B cell (primary cell): Measurements from ENCODE around the gene SNX17.

Experiments
- CTCF ChIP-seq: fragments of 200-600 bp; IDR thresholded peaks from one replicate; pipeline ENCODE4 v1.8.0; 2022; ENCODE audit warnings: antibody characterized with exemption, mild to moderate bottlenecking
- EZH2 ChIP-seq: IDR thresholded peaks from 2 replicates; pipeline ENCODE4 v1.6.1; 2012; ENCODE audit warnings: borderline replicate concordance, low read depth, mild to moderate bottlenecking, moderate library complexity, low read length; ENCODE audit not compliant: insufficient read depth, poor library complexity, severe bottlenecking

GRCh38 chr2:27398962-27399361, 28.5 kb downstream of the SNX17 start:
- no peak for TF ChIP-seq CTCF
- no peak for TF ChIP-seq EZH2
